PC-3 (cell line): ENCODE measurements around the gene NPAS4.
A peak's percentile ranks its signal among the peaks of the same experiment; 100 is the strongest.

Source experiments
- EZH2 ChIP-seq: fragments of 300-600 bp; sonication (generic); IDR thresholded peaks from one replicate; pipeline ENCODE4 v1.6.1; 2017; ENCODE audit warnings: antibody characterized with exemption, mild to moderate bottlenecking, low read length; ENCODE audit not compliant: unreplicated experiment
- EZH2phosphoT487 ChIP-seq: fragments of 300-600 bp; sonication (generic); IDR thresholded peaks from 2 replicates; pipeline ENCODE4 v1.6.1; 2018; ENCODE audit warnings: mild to moderate bottlenecking, antibody characterized with exemption, low read length, borderline replicate concordance
- TF ChIP-seq, protein P1 (sequence below): fragments of 300-600 bp; sonication (generic); conservative IDR thresholded peaks from 2 replicates; pipeline ENCODE4 v1.5.1; 2017; ENCODE audit warnings: antibody characterized with exemption, low read depth, mild to moderate bottlenecking, low read length

DNA sequence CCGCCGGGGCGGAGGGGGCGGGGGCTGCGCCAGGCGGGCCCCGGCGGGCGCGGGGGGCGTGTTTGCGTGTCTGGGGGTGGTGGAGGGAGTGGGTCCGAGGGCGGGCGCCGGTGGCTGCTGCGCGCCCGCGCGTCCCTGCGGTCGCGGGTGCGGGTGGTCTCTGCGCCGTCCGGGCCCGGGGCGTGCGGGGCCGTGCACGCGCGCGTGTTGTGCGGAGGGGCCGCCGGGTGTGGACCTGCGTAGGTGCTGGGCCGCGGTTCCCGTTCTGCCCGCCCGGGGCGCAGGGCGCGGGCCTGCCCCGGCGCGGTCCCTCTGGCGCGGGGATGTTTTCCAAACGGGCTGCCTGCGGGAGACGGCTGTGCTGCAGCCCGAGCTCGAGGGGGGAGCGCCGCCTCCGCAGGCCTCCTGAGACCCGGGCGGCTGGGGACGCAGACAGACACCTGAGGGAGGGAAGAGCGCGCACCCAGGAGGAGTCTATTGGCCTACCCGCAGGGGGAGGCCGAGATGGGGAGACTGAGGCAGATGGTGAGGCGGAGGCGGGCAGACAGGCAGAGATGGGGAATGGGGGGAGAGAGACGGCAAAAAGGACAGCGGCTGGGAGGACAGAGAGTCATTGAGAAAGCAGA lies 46.3 kb downstream of the NPAS4 start:
- TF ChIP-seq, protein P1, sequence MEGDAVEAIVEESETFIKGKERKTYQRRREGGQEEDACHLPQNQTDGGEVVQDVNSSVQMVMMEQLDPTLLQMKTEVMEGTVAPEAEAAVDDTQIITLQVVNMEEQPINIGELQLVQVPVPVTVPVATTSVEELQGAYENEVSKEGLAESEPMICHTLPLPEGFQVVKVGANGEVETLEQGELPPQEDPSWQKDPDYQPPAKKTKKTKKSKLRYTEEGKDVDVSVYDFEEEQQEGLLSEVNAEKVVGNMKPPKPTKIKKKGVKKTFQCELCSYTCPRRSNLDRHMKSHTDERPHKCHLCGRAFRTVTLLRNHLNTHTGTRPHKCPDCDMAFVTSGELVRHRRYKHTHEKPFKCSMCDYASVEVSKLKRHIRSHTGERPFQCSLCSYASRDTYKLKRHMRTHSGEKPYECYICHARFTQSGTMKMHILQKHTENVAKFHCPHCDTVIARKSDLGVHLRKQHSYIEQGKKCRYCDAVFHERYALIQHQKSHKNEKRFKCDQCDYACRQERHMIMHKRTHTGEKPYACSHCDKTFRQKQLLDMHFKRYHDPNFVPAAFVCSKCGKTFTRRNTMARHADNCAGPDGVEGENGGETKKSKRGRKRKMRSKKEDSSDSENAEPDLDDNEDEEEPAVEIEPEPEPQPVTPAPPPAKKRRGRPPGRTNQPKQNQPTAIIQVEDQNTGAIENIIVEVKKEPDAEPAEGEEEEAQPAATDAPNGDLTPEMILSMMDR, result peak; percentile 30; the same call in 1 of the 2 replicates
- TF ChIP-seq EZH2 (no peak), EZH2phosphoT487 (no peak)
